ENCODE measurements around the gene STYXL2. TPM values are rescaled to one million over a fixed set of nuclear protein-coding genes. Genes with fewer than 3 reads are reported as not detected.

Gene STYXL2
- total RNA-seq, 1 donor from 2014 or later = not detected

GRCh38 chr1:167121375-167122120, 27.7 kb downstream of the STYXL2 start:
- H3K27me3 Mint-ChIP-seq = peaks cover 27% of the 10 kb centered on the region
- H3K36me3 Mint-ChIP-seq = no peaks in the 10 kb centered on the region
- peak; percentile 72 for DNase-seq (ENCODE audit: extremely low spot score, unreplicated experiment)
- no peak overlapping the region for H3K27ac Mint-ChIP-seq
- H3K4me3 Mint-ChIP-seq = peak overlapping the region; percentile 89
- no peaks in the 10 kb centered on the region for H3K9me3 Mint-ChIP-seq
- H3K4me1 Mint-ChIP-seq (ENCODE audit: unreplicated experiment) = peaks cover 7% of the 10 kb centered on the region
- TF ChIP-seq CTCF (conservative IDR thresholded peaks at IDR 0.05) = no peak

- H3K9me3 Mint-ChIP-seq = no peaks in the 10 kb centered on the region
- no peak overlapping the region for H3K27ac Mint-ChIP-seq
- H3K4me1 Mint-ChIP-seq (ENCODE audit: unreplicated experiment) = peaks cover 7% of the 10 kb centered on the region
- peak overlapping the region; percentile 89 for H3K4me3 Mint-ChIP-seq
- no peak for TF ChIP-seq CTCF (conservative IDR thresholded peaks at IDR 0.05)
- H3K27me3 Mint-ChIP-seq = peaks cover 30% of the 10 kb centered on the region
- H3K36me3 Mint-ChIP-seq = no peaks in the 10 kb centered on the region
- DNase-seq (ENCODE audit: extremely low spot score, unreplicated experiment) = no peak
Measured at GRCh38 chr1:167122121-167122480, 28.2 kb downstream of the STYXL2 start.

- peaks cover 35% of the 10 kb centered on the region for H3K27me3 Mint-ChIP-seq
- no peak for DNase-seq (ENCODE audit: extremely low spot score, unreplicated experiment)
- H3K27ac Mint-ChIP-seq = no peak overlapping the region
- peak; percentile 27 for TF ChIP-seq CTCF (conservative IDR thresholded peaks at IDR 0.05)
- no peak overlapping the region for H3K4me3 Mint-ChIP-seq
- peaks cover 7% of the 10 kb centered on the region for H3K4me1 Mint-ChIP-seq (ENCODE audit: unreplicated experiment)
- H3K9me3 Mint-ChIP-seq = no peaks in the 10 kb centered on the region
- H3K36me3 Mint-ChIP-seq = no peaks in the 10 kb centered on the region
Measured at GRCh38 chr1:167122568-167122967, 28.7 kb downstream of the STYXL2 start.

- Mint-ChIP-seq H3K27me3 (peaks cover 46% of the 10 kb centered on the region), H3K9me3 (no peaks in the 10 kb centered on the region), H3K4me1 (ENCODE audit: unreplicated experiment) (no peaks in the 10 kb centered on the region), H3K4me3 (no peak overlapping the region), H3K36me3 (no peaks in the 10 kb centered on the region), H3K27ac (no peak overlapping the region)
- no peak for DNase-seq (ENCODE audit: extremely low spot score, unreplicated experiment)
- TF ChIP-seq CTCF (conservative IDR thresholded peaks at IDR 0.05) = no peak
Measured at GRCh38 chr1:167126317-167126716, 32.4 kb downstream of the STYXL2 start.

GRCh38 chr1:167126811-167127210, 32.9 kb downstream of the STYXL2 start:
- Mint-ChIP-seq H3K27me3 (peaks cover 44% of the 10 kb centered on the region), H3K9me3 (no peaks in the 10 kb centered on the region), H3K27ac (no peak overlapping the region), H3K36me3 (no peaks in the 10 kb centered on the region), H3K4me3 (no peak overlapping the region), H3K4me1 (ENCODE audit: unreplicated experiment) (no peaks in the 10 kb centered on the region)
- TF ChIP-seq CTCF (conservative IDR thresholded peaks at IDR 0.05) = no peak
- no peak for DNase-seq (ENCODE audit: extremely low spot score, unreplicated experiment)

All from type B pancreatic cell (in vitro differentiated cells).